ENCODE data around the gene ZNF655. TPM values are rescaled to one million over a fixed set of nuclear protein-coding genes. Genes with fewer than 3 reads are reported as not detected.
A peak's percentile ranks its signal among the peaks of the same experiment; 100 is the strongest.

Gene ZNF655
- polyA plus RNA-seq, 3 donors from 2014 or later, result 69.8 to 98.9 (median 75.0) TPM

- Mint-ChIP-seq H3K9me3 (no peaks in the 10 kb centered on the region), H3K27ac (peak overlapping the region; percentile 84 to 95 (median 92)), H3K27me3 (ENCODE audit: low read depth in 3 of 3) (peaks cover 0 to 8% (median 6%) of the 10 kb centered on the region in 3 donors), H3K4me3 (peak overlapping the region; percentile 55 to 82 (median 77)), H3K36me3 (peaks cover 31 to 68% (median 34%) of the 10 kb centered on the region in 3 donors), H3K4me1 (peaks cover 48 to 50% of the 10 kb centered on the region in 2 donors)
- no peak for DNase-seq
Measured at GRCh38 chr7:99623091-99623693, 64.8 kb downstream of the ZNF655 start.

GRCh38 chr7:99623702-99624447 is 65.4 kb downstream of the ZNF655 start:
- H3K4me3 Mint-ChIP-seq, result peak overlapping the region; percentile 55 to 82 (median 77)
- DNase-seq, result peak in 1 of 3 donors; percentile 6
- peak overlapping the region; percentile 84 to 95 (median 92) for H3K27ac Mint-ChIP-seq
- H3K36me3 Mint-ChIP-seq, result peaks cover 31 to 73% (median 40%) of the 10 kb centered on the region in 3 donors
- H3K9me3 Mint-ChIP-seq, result no peaks in the 10 kb centered on the region
- peaks cover 44 to 46% of the 10 kb centered on the region in 2 donors for H3K4me1 Mint-ChIP-seq
- peaks cover 0 to 8% (median 7%) of the 10 kb centered on the region in 3 donors for H3K27me3 Mint-ChIP-seq (ENCODE audit: low read depth in 3 of 3)

- H3K36me3 Mint-ChIP-seq, result peaks cover 25 to 71% (median 35%) of the 10 kb centered on the region in 3 donors
- H3K4me1 Mint-ChIP-seq, result peaks cover 39 to 41% of the 10 kb centered on the region in 2 donors
- peak; percentile 64 to 79 (median 69) for DNase-seq
- no peaks in the 10 kb centered on the region for H3K9me3 Mint-ChIP-seq
- H3K27me3 Mint-ChIP-seq (ENCODE audit: low read depth in 3 of 3), result peaks cover 0 to 8% (median 6%) of the 10 kb centered on the region in 3 donors
- peak overlapping the region; percentile 55 to 82 (median 77) for H3K4me3 Mint-ChIP-seq
- peak overlapping the region; percentile 84 to 95 (median 92) for H3K27ac Mint-ChIP-seq
Measured at GRCh38 chr7:99624484-99624883, 66.0 kb downstream of the ZNF655 start.

GRCh38 chr7:99625321-99625720 is 66.9 kb downstream of the ZNF655 start:
- peak overlapping the region in 1 of 5 donors; percentile 79 for H3K4me3 Mint-ChIP-seq
- peaks cover 20 to 72% (median 37%) of the 10 kb centered on the region in 3 donors for H3K36me3 Mint-ChIP-seq
- peaks cover 39 to 40% of the 10 kb centered on the region in 2 donors for H3K4me1 Mint-ChIP-seq
- H3K9me3 Mint-ChIP-seq, result no peaks in the 10 kb centered on the region
- H3K27me3 Mint-ChIP-seq (ENCODE audit: low read depth in 3 of 3), result peaks cover 0 to 8% (median 6%) of the 10 kb centered on the region in 3 donors
- peak overlapping the region; percentile 84 to 95 (median 92) for H3K27ac Mint-ChIP-seq
- DNase-seq, result no peak

GRCh38 chr7:99625961-99626360 is 67.5 kb downstream of the ZNF655 start:
- Mint-ChIP-seq H3K27me3 (ENCODE audit: low read depth in 3 of 3) (peaks cover 0 to 8% (median 6%) of the 10 kb centered on the region in 3 donors), H3K9me3 (no peaks in the 10 kb centered on the region), H3K36me3 (peaks cover 23 to 72% (median 41%) of the 10 kb centered on the region in 3 donors), H3K27ac (peak overlapping the region; percentile 53 to 95 (median 75)), H3K4me1 (peaks cover 41 to 46% of the 10 kb centered on the region in 2 donors), H3K4me3 (no peak overlapping the region)
- DNase-seq, result no peak

Other genes with a start within 250 kb of the ZNF655 start
- gene ARPC1A, start 232.7 kb upstream of the ZNF655 start, polyA plus RNA-seq, result 10 to 100 TPM; 26.6 to 49.2 (median 39.5) TPM
- 100 to 1,000 TPM; 582 to 834 (median 626) TPM for gene ARPC1B, start 183.9 kb upstream of the ZNF655 start, polyA plus RNA-seq
- 10 to 100 TPM; 20.7 to 43.3 (median 30.0) TPM for gene PDAP1, start 150.0 kb upstream of the ZNF655 start, polyA plus RNA-seq
- gene BUD31, start 149.7 kb upstream of the ZNF655 start, polyA plus RNA-seq, result 100 to 1,000 TPM; 265 to 362 (median 279) TPM
- gene PTCD1, start 119.8 kb upstream of the ZNF655 start, polyA plus RNA-seq, result 1 to 10 TPM in 2 of 3 donors, under 1 TPM in 1; 0.83 to 3.7 (median 1.4) TPM
- 10 to 100 TPM; 18.4 to 26.6 (median 22.2) TPM for gene CPSF4, start 119.7 kb upstream of the ZNF655 start, polyA plus RNA-seq
- 100 to 1,000 TPM; 455 to 757 (median 495) TPM for gene ATP5MF, start 92.5 kb upstream of the ZNF655 start, polyA plus RNA-seq
- gene ZNF789, start 85.8 kb upstream of the ZNF655 start, polyA plus RNA-seq, result 1 to 10 TPM; 4.6 to 7.6 (median 5.4) TPM
- 10 to 100 TPM; 68.6 to 91.7 (median 76.0) TPM for gene ZNF394, start 58.4 kb upstream of the ZNF655 start, polyA plus RNA-seq
- gene ZKSCAN5, start 54.0 kb upstream of the ZNF655 start, polyA plus RNA-seq, result 1 to 10 TPM; 3.2 to 9.4 (median 4.6) TPM
- gene FAM200A, start 6.5 kb upstream of the ZNF655 start, polyA plus RNA-seq, result 1 to 10 TPM in 2 of 3 donors, not detected in 1; 1.9 to 4.7 TPM
- 1 to 10 TPM; 1.3 to 6.5 (median 2.8) TPM for gene TMEM225B, start 39.6 kb downstream of the ZNF655 start, polyA plus RNA-seq
- gene ZSCAN25, start 58.3 kb downstream of the ZNF655 start, polyA plus RNA-seq, result 10 to 100 TPM in 1 of 3 donors, 1 to 10 TPM in 2; 7.6 to 14.9 (median 9.6) TPM
- under 1 TPM in 1 of 3 donors, not detected in 2; 0.35 TPM for gene CYP3A5, start 121.4 kb downstream of the ZNF655 start, polyA plus RNA-seq
- not detected for gene CYP3A7, start 176.6 kb downstream of the ZNF655 start, polyA plus RNA-seq
- not detected for gene CYP3A4, start 225.5 kb downstream of the ZNF655 start, polyA plus RNA-seq